HCT116 (cell line): ENCODE data around the gene VANGL2. TPM values are rescaled to one million over a fixed set of nuclear protein-coding genes. Genes with fewer than 3 reads are reported as not detected.

ENCODE experiments used
- ATAC-seq: fragments of 200-7000 bp; cut with Tn5 transposase; 2 replicates; pipeline ENCODE4 v1.9.1; 2020; ENCODE audit warnings: mild to moderate bottlenecking, moderate library complexity
- BruUV-seq: library from RNA; stranded (reverse); fragments of 400-500 nt; replicated peaks from 2 replicates; lab custom pipeline; 2021; lab: Mats Ljungman, UMichigan
- CTCF ChIA-PET: fragments of 300-600 bp; sonication (Branson Sonifier 250); formaldehyde crosslinking; loops from one replicate; lab custom pipeline; 2021; ENCODE audit warnings: antibody characterized with exemption; lab: Charles Lee
- POLR2A ChIA-PET: fragments of 300-600, 350-600 bp; sonication (Branson Sonifier 250); formaldehyde crosslinking; loops from one replicate; lab custom pipeline; 2021; ENCODE audit warnings: antibody characterized with exemption; lab: Charles Lee
- RAD21 ChIA-PET, 2 experiments: fragments of 300-600 bp; sonication (Branson Sonifier 250); formaldehyde crosslinking; loops; one replicate each; lab custom pipeline; 2023; ENCODE audit warnings: low total read pairs in 2 of 2; ENCODE audit not compliant: uncharacterized antibody in 2 of 2, unreplicated experiment in 2 of 2, low non-redundant PET in 1 of 2; lab: Charles Lee
- DNase-seq: peaks from one replicate; pipeline ENCODE4 v3.0.0-alpha.2; 2010; ENCODE audit warnings: low read depth, low spot score
- H2AFZ ChIP-seq: fragments of 200-600 bp; shearing (Covaris generic), sonication (generic); 2 replicates; pipeline ENCODE4 v1.6.1; 2017; ENCODE audit warnings: low read depth, mixed run types, mixed read lengths, antibody characterized with exemption, low read length; ENCODE audit not compliant: poor library complexity, severe bottlenecking
- H3K27ac ChIP-seq: 2 replicates; pipeline ENCODE4 v1.5.1; 2012; ENCODE audit warnings: low read depth, low read length
- H3K27me3 ChIP-seq: fragments of 200-600 bp; sonication (generic); 2 replicates; pipeline ENCODE4 v1.6.1; 2016; ENCODE audit warnings: mixed run types, low read length, mixed read lengths; ENCODE audit not compliant: insufficient read depth
- H3K36me3 ChIP-seq, 2 experiments: fragments of 200-500 bp in 1 of 2; fragments of 200-600 bp in 1 of 2; sonication (Bioruptor generic) in 1 of 2; sonication (generic) in 1 of 2; 2 replicates each; pipeline versions ENCODE4 v1.5.1 to v1.6.1; 2014 to 2016; ENCODE audit warnings: low read length in 2 of 2, inconsistent platforms in 1 of 2, mixed read lengths in 1 of 2, mixed run types in 1 of 2; ENCODE audit not compliant: insufficient read depth in 2 of 2, control insufficient read depth in 1 of 2
- H3K4me1 ChIP-seq, 2 experiments: fragments of 200-600 bp in 1 of 2; sonication (generic) in 1 of 2; 2 replicates each; pipeline versions ENCODE4 v1.5.1 to v1.6.1; 2012 to 2017; ENCODE audit warnings: low read length in 2 of 2, inconsistent platforms in 1 of 2, mild to moderate bottlenecking in 1 of 2, mixed read lengths in 1 of 2, mixed run types in 1 of 2, moderate library complexity in 1 of 2; ENCODE audit not compliant: insufficient read depth in 2 of 2, control insufficient read depth in 1 of 2
- H3K4me2 ChIP-seq: fragments of 200-600 bp; sonication (generic); 2 replicates; pipeline ENCODE4 v1.6.1; 2017; ENCODE audit warnings: mixed run types, low read length, mixed read lengths
- H3K4me3 ChIP-seq, 2 experiments: fragments of 200-600 bp in 1 of 2; sonication (generic) in 1 of 2; replicated peaks in 1 of 2; 2 replicates each; pipeline ENCODE4 v1.5.1; 2011 to 2016; ENCODE audit warnings: low read length in 2 of 2, control low read depth in 1 of 2, low read depth in 1 of 2, mild to moderate bottlenecking in 1 of 2, mixed read lengths in 1 of 2, mixed run types in 1 of 2
- H3K79me2 ChIP-seq: fragments of 200-600 bp; sonication (generic); 2 replicates; pipeline ENCODE4 v1.6.1; 2017; ENCODE audit warnings: mild to moderate bottlenecking, mixed run types, low read length, moderate library complexity, mixed read lengths; ENCODE audit not compliant: insufficient read depth
- H3K9ac ChIP-seq: fragments of 200-600 bp; sonication (generic); 2 replicates; pipeline ENCODE4 v1.6.1; 2016; ENCODE audit warnings: low read length, mixed read lengths
- H3K9me2 ChIP-seq: fragments of 200-600 bp; sonication (generic), shearing (Covaris generic); 2 replicates; pipeline ENCODE4 v1.6.1; 2017; ENCODE audit warnings: mixed run types, mild to moderate bottlenecking, moderate library complexity; ENCODE audit not compliant: insufficient read depth
- H3K9me3 ChIP-seq, 2 experiments: fragments of 200-500 bp in 1 of 2; fragments of 200-600 bp in 1 of 2; sonication (Bioruptor generic) in 1 of 2; sonication (generic) in 1 of 2; 2 replicates each; pipeline ENCODE4 v1.6.1; 2014 to 2017; ENCODE audit warnings: low read length in 2 of 2, mixed read lengths in 2 of 2, inconsistent platforms in 1 of 2, low read depth in 1 of 2, mild to moderate bottlenecking in 1 of 2, mixed run types in 1 of 2, moderate library complexity in 1 of 2; ENCODE audit not compliant: control insufficient read depth in 1 of 2, insufficient read depth in 1 of 2
- H4K20me1 ChIP-seq: fragments of 200-600 bp; sonication (generic), shearing (Covaris generic); 2 replicates; pipeline ENCODE4 v1.6.1; 2017; ENCODE audit warnings: mixed run types, mild to moderate bottlenecking, moderate library complexity; ENCODE audit not compliant: insufficient read depth
- CBX3 ChIP-seq: IDR thresholded peaks from 2 replicates; pipeline ENCODE4 v1.6.1; 2012; ENCODE audit warnings: low read depth
- CEBPB ChIP-seq: IDR thresholded peaks from 2 replicates; pipeline ENCODE4 v1.6.1; 2012; ENCODE audit warnings: low read depth
- CTCF ChIP-seq, 3 experiments: fragments of 200-600 bp in 1 of 3; sonication (generic) in 1 of 3; IDR thresholded peaks in 2 of 3; conservative IDR thresholded peaks in 1 of 3; 2 replicates each; pipeline ENCODE4 v1.5.1; 2012 to 2017; ENCODE audit warnings: low read depth in 2 of 3, low read length in 2 of 3, antibody characterized with exemption in 1 of 3, borderline replicate concordance in 1 of 3, control low read depth in 1 of 3, mild to moderate bottlenecking in 1 of 3, mixed read lengths in 1 of 3, mixed run types in 1 of 3, moderate library complexity in 1 of 3; ENCODE audit not compliant: insufficient read depth in 1 of 3
- EGR1 ChIP-seq: IDR thresholded peaks from 2 replicates; pipeline ENCODE4 v1.6.1; 2012; ENCODE audit warnings: low read depth
- ELF1 ChIP-seq: IDR thresholded peaks from 2 replicates; pipeline ENCODE4 v1.6.1; 2012; ENCODE audit warnings: low read depth, borderline replicate concordance
- EZH2 ChIP-seq: fragments of 200-600 bp; sonication (generic); IDR thresholded peaks from 2 replicates; pipeline ENCODE4 v1.6.1; 2017; ENCODE audit warnings: antibody characterized with exemption, mixed run types
- EZH2phosphoT487 ChIP-seq: fragments of 200-600 bp; IDR thresholded peaks from 2 replicates; pipeline ENCODE4 v1.6.1; 2018; ENCODE audit warnings: antibody characterized with exemption, borderline replicate concordance
- MAX ChIP-seq: IDR thresholded peaks from 2 replicates; pipeline ENCODE4 v1.6.1; 2012
- POLR2A ChIP-seq: IDR thresholded peaks from 2 replicates; pipeline ENCODE4 v1.7.0; 2011; ENCODE audit warnings: borderline replicate concordance; ENCODE audit not compliant: insufficient read depth, insufficient read length; ENCODE audit errors: extremely low read depth
- POLR2AphosphoS5 ChIP-seq: IDR thresholded peaks from 2 replicates; pipeline ENCODE4 v1.6.1; 2011; ENCODE audit warnings: mild to moderate bottlenecking, low read depth, low read length, moderate library complexity
- RAD21 ChIP-seq: IDR thresholded peaks from 2 replicates; pipeline ENCODE4 v1.6.1; 2012; ENCODE audit warnings: low read depth, mild to moderate bottlenecking
- REST ChIP-seq: IDR thresholded peaks from 2 replicates; pipeline ENCODE4 v1.6.1; 2012; ENCODE audit warnings: low read depth
- SIN3A ChIP-seq: IDR thresholded peaks from 2 replicates; pipeline ENCODE4 v1.6.1; 2012; ENCODE audit warnings: low read depth
- SP1 ChIP-seq: IDR thresholded peaks from 2 replicates; pipeline ENCODE4 v1.6.1; 2012; ENCODE audit warnings: low read depth
- TCF7L2 ChIP-seq: IDR thresholded peaks from 2 replicates; pipeline ENCODE4 v1.7.0; 2011; ENCODE audit warnings: borderline replicate concordance, inconsistent platforms; ENCODE audit not compliant: insufficient read depth, insufficient read length; ENCODE audit errors: extremely low read depth
- YY1 ChIP-seq: IDR thresholded peaks from 2 replicates; pipeline ENCODE4 v1.6.1; 2011; ENCODE audit warnings: low read length, low read depth, moderate library complexity, mild to moderate bottlenecking; ENCODE audit not compliant: insufficient replicate concordance; ENCODE audit errors: extremely low read depth
- ZFX ChIP-seq: fragments of 450-650 bp; IDR thresholded peaks from 2 replicates; pipeline ENCODE4 v1.6.1; 2017
- ZNF274 ChIP-seq: fragments of 200-500 bp; sonication (Bioruptor generic); IDR thresholded peaks from 2 replicates; pipeline ENCODE4 v1.6.1; 2014; ENCODE audit warnings: mild to moderate bottlenecking, low read depth, low read length, inconsistent platforms
- intact Hi-C: fragments of 100-400 bp; cut with micrococcal nuclease; formaldehyde crosslinking; loops from 2 replicates; pipeline ENCODE4 v1.10.0; 2022
- total RNA-seq: library from RNA; stranded (reverse); gene quantifications from one replicate; pipeline ENCODE4 v1.2.1, GENCODE V29; 2021; ENCODE audit not compliant: unreplicated experiment

VANGL2 gene
- total RNA-seq, 1 experiment from 2014 or later: 1.1 TPM

- no peaks in the 10 kb centered on the region for H3K27me3 ChIP-seq
- TF ChIP-seq CBX3 (no peak), YY1 (no peak), ZNF274 (no peak), TCF7L2 (no peak), RAD21 (no peak), EGR1 (no peak), ELF1 (no peak), SP1 (no peak), POLR2A (no peak), CTCF (IDR thresholded peaks at IDR 0.05 in 2 of 3, conservative IDR thresholded peaks at IDR 0.05 in 1 of 3; ENCODE audit: borderline replicate concordance in 1 of 3, insufficient read depth in 1 of 3, low read depth in 2 of 3, low read length in 2 of 3) (no peak), EZH2 (no peak), SIN3A (no peak), ZFX (no peak), CEBPB (no peak), REST (no peak), POLR2AphosphoS5 (no peak), MAX (no peak), EZH2phosphoT487 (no peak)
- H3K79me2 ChIP-seq: no peaks in the 10 kb centered on the region
- no peaks in the 10 kb centered on the region for H3K4me1 ChIP-seq
- DNase-seq (no peak), ATAC-seq (no peak)
- no peaks in the 10 kb centered on the region for H3K9me3 ChIP-seq
- no peaks in the 10 kb centered on the region for H3K9me2 ChIP-seq
- no peak overlapping the region for H3K4me2 ChIP-seq
- H3K36me3 ChIP-seq: no peaks in the 10 kb centered on the region
- no peaks in the 10 kb centered on the region for H4K20me1 ChIP-seq
- ChIA-PET POLR2A (no interaction called here), CTCF (interaction anchor here (1.5 kb wide), 1 partner anchor 11 kb away, joined by 5 read pairs; no protein-coding TSS in a partner anchor), RAD21 (no interaction called here)
- intact Hi-C loops: no loop called here
- no peak overlapping the region for H2AFZ ChIP-seq
- H3K4me3 ChIP-seq: no peak overlapping the region
- H3K9ac ChIP-seq: no peak overlapping the region
- no peak overlapping the region for H3K27ac ChIP-seq
- no TSS peak for BruUV-seq
Measured at GRCh38 chr1:160370561-160371345, 29.6 kb upstream of the VANGL2 start.
